GM20431 (cell line): Measurements from ENCODE around the gene OTOA.

Source experiments
- in situ Hi-C: fragments of 300-500 bp; cut with MseI, MboI; formaldehyde crosslinking; loops from one replicate; pipeline ENCODE4 v1.15.0; 2020; ENCODE audit warnings: low sequenced_read_pairs; ENCODE audit not compliant: unreplicated experiment

The OTOA gene

DNA sequence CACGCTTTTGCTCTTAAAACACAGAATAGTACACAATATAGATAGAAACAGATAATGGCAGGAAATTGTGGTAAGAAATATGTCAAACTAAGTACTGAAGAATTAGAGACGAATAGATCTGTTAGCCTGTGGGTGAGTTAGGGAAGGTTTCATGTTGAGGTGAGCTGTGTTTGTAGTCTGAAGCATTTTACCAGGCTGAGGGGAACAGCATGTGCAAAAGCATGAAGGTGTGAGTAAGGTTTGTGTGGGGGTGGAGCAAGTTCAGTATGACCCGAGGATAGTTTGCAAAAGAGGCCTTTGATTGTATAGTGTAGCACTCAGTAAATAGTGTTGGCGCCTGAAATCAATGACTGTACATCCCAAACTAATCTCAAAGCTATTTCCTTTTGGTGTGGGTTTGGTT is 25.2 kb upstream of the OTOA start:
- in situ Hi-C loops = no loop called here

DNA sequence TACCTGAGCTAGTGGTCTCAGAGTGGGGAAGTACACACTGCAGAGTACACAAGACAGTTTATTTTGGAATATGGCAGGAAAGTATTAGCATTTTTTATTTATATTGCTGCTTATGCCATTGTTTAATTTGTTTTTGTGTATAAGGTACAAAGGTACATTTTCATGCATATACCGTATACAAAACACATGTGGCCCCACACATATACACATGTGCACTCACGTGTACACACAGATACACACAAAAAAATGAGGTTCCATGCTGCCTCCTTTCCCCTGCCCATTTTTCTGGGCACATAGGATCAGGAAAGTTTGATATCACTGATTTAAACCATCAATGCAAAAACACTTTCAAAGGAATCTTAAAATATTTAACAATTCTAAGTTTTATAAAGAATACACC is 24.3 kb upstream of the OTOA start:
- in situ Hi-C loops = no loop called here

DNA sequence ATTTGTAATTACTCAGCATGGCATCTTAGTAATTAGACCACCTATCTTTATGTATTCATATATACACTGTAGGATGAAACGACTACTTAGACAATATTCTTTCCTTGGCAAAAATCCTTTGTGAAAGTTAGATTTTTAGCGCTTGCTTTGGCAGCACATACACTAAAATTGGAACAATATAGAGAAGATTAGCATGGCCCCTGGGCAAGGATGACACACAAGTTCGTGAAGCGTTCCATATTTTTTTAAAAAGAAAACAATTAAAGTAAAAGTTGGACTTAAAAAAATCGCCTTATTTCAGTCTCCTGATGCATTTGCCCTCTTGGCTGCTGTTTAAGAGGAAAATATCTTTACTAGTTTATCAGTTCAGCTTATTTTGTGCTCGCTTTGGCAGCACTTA is 21.9 kb upstream of the OTOA start:
- in situ Hi-C loops = no loop called here

DNA sequence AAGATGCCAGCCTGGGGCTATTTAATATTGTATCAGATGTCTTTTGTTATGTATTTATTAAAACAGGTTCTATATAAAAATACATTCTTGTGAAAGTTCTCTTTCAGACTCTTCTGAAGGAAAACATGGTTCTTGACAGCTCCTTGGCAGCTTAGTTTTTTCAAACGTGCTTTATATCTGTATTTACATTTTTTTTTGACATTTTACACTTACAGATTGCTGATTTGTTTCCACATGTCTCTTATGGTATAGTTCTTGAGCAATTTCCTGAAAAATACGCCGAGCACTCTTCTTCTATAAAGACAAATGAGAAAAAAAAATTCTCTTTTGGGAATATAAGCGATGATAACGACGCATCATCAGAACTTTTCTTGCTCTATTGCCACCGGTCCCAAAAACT is 20.9 kb upstream of the OTOA start:
- in situ Hi-C loops = no loop called here

DNA sequence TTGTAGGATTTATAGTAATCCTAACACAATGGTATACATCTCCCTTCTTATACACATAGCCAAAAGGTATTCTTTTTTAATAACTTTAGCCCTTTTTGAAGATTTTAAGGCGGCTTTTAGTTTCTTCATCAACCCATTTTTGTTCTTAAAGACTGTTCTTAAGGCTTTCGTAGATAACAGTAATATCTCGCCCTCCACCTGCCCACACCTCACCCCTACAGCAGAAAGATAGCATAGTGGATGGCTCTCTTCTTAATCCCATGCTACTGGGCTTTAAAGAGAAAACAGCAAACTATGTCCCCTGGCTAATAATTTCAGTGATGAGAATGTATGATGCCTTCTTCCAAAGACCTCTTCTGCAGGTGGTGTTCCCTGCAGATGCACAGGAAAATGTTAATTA is 20.0 kb upstream of the OTOA start:
- in situ Hi-C loops = no loop called here

DNA sequence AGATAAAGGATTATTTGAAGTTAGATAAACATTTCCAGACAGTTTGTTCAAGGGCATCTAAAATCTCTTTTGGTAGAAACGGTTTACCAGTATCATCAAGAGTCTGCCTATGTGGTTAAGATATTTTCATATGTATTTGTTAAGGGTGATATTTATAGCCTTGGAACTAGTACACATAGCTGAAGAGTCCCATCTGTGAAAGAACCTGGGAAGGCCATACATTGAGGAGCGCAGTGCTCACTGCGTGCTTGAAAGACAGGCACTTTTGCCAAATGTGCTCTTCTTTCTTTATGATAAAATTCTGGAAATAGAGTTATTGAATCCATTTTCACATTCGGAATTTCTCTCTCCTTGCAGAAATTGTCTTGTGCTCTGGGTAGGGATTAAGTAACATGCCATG is 19.1 kb upstream of the OTOA start:
- in situ Hi-C loops = no loop called here

DNA sequence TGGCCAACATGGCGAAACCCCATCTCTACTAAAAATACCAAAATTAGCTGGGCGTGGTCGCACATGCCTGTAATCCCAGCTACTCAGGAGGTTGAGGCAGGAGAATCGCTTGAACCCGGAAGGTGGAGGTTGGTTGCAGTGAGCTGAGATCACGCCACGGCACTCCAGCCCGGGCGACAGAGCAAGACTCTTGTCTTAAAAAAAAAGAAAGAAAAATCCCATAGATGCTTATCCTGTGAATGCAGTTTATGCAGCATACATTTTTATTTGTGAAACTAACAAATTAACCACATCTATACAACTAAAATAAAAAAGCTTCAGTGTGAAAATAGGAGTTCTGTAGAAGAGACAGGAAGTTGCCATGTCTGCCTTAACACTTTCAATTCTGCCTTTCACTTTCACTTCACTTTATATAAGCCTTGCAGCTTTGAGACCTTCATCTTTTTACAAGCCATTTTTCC is 18.5 kb upstream of the OTOA start:
- in situ Hi-C loops = no loop called here

DNA sequence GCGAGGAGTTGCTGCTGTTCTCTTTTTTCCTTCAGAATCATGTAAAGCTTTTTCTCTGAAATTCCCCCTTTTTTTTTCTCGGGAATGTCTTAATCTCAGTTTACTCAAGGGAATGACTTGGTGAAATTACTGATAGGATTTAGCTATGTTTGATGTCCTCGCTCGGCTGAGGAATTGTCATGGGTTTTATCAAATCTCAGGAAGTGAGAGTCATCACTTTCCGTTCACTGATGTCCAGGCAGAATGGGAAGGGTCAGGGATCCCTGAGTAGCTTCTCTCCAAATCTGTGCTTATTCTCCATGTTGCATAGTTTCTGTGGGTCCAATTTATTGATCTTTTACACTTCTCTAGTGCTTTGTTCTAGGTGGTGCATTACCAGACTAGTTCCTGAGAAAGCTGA is 17.7 kb upstream of the OTOA start:
- in situ Hi-C loops = no loop called here

DNA sequence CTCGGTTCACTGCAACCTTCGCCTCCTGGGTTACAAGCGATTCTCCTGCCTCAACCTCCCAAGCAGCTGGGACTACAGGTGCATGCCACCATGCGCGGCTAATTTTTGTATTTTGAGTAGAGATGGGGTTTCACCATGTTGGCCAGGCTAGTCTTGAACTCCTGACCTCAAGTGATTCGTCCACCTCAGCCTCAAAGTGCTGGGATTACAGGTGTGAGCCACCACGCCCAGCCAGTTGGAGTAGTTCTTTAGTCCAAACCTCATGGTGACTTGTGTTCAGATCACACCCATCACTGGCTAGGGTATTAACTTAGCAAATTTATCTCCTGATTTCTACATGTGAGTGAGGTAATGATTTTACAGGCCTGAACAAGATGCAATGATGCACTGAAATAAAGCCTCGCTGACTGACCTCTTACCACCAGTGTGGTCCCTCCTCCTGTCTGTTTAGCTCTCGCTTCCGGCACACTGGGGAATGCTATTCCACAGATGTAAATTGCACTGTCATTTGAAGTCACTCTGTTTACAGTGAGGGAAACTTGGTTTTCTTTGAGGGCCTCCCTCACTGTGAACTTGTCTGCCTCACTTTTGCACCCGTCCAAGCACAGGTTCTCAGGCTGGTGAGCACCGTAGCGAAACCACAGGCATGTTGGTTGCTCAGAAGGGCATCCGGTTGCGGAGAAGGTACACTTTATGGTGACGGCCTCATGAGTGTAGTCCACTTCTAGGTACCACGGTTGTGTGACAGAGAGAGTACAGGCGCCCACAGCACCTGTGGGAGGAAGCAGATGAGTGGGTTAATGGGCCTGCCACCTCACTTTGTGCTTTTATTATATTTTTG is 16.8 kb upstream of the OTOA start:
- in situ Hi-C loops = no loop called here

DNA sequence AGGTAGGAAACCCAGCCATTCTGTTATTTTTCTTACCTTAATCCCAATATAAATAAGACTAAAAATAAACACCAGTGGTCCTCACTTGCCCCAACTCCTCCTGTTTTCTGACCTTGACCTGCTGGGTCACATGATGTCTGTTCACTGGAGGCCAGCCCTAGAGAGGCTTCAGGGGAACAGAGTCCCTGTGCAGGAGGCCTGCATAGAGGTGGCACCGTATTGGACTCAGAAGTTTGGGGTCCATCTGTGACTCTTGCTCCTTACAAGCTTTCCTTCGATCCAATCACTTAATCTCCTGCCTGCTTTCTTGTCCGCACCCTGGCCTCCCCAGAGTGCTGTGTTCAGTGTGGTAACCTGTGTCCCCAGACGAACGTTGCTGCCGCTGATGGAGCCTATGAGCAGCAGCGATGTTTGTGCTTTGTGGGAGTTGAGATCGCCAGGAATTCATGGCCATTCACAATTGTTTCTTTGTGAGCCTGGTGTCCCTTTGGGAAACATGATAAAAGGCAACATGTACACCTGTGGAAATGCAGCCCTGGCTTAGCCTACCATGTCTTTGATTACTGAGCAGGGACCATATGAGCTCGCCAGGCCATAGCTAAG is 16.1 kb upstream of the OTOA start:
- in situ Hi-C loops = no loop called here

DNA sequence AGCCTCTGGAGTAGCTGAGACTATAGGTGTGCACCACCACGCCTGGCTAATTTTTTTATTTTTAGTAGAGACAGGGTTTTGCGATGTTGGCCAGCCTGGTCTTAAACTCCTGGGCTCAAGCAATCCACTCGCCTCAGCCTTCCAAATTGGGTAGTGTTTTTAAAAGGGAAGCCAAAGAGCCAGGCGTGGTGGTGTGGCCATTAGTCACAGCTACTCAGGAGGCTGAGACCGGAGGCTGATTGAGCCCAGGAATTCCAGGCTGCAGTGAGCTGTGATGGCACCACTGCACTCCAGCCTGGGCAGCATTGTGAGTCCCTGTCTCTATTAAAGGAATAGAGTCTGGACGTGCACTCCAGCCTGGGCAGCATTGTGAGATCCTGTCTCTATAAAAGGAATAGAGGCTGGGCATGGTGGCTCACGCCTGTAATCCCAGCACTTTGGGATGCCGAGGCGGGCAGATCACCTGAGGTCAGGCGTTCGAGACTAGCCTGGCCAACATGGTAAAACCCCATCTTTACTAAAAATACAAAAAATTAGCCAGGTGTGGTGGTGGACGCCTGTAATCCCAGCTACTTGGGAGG is 13.9 kb upstream of the OTOA start:
- in situ Hi-C loops = loop anchor here (10.0 kb wide), 1 partner anchor 65 kb away; no protein-coding TSS in a partner anchor

DNA sequence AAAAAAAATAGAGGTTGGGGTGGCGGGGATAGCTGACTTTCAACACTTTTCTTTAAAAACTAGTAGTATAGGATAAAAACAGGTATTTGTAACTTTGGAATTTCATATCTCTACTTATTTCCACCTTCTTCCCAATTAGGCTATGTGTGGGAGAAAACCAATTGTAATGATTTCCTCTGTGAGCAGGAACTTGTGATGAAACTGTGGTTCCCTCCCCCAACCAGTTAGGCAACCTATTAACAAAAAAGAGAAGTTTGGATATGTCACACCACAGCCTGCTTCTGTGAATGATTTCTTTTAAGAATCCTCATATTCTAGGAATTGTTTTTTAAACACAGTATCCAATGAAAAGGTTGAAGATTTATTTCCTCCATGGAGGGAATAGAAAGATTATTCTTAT is 13.2 kb upstream of the OTOA start:
- in situ Hi-C loops = loop anchor here (10.0 kb wide), 1 partner anchor 64 kb away; no protein-coding TSS in a partner anchor

DNA sequence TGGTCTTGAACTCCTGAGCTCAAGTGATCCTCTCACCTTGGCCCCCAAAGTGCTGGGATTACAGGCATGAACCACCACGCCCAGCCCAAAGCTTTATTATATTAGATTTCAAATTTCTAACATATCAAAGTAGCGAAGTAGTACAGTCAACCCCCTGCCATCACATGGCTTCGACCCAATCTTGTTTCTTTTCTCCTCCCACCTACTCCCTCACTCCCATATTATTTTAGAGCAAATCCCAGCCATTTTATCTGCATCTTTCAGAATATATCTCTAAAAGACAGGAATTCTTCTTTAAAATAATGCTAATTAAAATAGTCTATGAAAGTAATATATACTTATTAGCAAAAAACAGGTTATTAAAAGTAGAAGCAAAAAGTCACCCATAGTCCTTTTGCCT is 12.3 kb upstream of the OTOA start:
- in situ Hi-C loops = loop anchor here (10.0 kb wide), 1 partner anchor 63 kb away; no protein-coding TSS in a partner anchor

DNA sequence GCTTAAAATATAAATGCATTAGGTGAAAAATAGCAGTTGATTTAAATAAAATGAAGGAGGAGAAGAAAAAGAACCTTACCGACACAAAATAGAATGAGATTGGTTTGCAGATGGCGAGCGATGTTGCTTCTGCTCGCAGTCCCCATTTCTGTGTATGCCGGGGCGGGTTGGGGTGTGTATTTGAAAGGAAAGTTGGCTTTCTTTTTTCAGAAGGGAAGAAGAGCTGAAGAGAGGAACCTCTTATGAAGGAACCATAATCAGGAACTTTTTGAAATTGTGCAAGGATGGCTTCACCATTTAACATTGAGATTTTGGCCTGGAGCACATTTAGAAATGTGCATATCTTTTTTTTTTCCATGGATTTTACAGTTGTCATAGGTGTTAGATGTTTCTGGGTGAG is 11.3 kb upstream of the OTOA start, which contains the start of gene IGSF6:
TSS of gene IGSF6 (minus strand) at position 156 of the 400 bp plus-strand sequence. CDS start at position 146, 10 bp downstream.
- in situ Hi-C loops = loop anchor here (10.0 kb wide), 1 partner anchor 62 kb away; no protein-coding TSS in a partner anchor

DNA sequence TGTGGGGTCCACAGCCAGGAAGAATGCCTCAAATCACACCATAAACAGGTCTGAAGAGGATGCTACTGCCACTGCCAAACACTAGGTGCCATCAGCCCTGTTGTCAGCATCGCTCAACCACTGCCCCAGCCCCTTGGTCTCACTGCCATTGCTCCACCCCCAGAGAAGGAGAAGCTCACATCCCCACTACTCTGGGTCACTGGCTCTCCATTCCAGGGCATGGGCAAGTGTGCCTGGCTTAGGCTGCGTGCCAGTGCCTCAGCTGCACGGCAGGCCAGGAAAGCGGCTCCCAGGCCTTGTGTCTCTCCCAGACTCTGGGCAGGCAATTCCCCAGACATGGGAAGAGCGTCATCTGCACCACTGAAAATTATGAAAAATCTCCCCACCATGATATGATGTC is 10.2 kb upstream of the OTOA start:
- in situ Hi-C loops = loop anchor here (10.0 kb wide), 1 partner anchor 61 kb away; no protein-coding TSS in a partner anchor

DNA sequence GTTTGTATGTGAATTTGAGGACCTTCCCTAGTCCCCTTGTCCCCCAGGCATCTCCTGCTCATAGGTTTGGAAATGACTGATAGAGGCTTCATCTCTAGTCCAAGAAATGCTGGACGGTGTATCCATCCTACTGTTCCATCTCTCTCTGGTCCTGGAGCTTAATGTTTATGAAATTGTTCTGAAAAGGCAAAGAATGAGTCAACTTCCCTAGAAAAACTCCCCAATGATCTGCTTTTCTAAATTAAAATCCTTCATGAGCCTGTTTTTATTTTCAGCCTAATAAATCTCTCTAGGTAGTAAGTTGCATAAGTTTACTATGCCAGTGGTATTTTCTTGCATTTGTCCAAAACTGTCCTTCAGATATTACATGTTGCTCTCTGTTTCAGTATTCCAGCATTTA is 9.3 kb upstream of the OTOA start:
- in situ Hi-C loops = loop anchor here (10.0 kb wide), 1 partner anchor 60 kb away; no protein-coding TSS in a partner anchor

DNA sequence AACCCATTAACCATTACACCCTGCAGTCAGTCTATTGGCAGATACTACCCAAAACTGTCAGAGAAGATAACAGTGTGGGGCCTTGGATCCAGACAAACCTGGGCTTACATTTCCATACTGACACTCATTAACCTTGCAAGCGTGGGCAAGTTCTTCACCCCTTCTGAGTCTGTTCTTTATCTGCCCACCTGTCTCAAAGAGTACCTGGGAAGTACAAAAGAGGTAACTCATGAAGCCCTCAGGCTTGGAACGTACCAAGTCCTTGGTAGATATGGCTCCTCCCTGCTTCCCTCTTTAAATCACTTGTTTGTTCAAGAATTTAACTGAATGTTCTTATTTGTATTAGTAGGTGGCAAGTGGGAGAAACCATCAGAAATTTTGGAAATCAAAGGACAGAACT is 8.9 kb upstream of the OTOA start:
- in situ Hi-C loops = loop anchor here (10.0 kb wide), 1 partner anchor 60 kb away; no protein-coding TSS in a partner anchor

DNA sequence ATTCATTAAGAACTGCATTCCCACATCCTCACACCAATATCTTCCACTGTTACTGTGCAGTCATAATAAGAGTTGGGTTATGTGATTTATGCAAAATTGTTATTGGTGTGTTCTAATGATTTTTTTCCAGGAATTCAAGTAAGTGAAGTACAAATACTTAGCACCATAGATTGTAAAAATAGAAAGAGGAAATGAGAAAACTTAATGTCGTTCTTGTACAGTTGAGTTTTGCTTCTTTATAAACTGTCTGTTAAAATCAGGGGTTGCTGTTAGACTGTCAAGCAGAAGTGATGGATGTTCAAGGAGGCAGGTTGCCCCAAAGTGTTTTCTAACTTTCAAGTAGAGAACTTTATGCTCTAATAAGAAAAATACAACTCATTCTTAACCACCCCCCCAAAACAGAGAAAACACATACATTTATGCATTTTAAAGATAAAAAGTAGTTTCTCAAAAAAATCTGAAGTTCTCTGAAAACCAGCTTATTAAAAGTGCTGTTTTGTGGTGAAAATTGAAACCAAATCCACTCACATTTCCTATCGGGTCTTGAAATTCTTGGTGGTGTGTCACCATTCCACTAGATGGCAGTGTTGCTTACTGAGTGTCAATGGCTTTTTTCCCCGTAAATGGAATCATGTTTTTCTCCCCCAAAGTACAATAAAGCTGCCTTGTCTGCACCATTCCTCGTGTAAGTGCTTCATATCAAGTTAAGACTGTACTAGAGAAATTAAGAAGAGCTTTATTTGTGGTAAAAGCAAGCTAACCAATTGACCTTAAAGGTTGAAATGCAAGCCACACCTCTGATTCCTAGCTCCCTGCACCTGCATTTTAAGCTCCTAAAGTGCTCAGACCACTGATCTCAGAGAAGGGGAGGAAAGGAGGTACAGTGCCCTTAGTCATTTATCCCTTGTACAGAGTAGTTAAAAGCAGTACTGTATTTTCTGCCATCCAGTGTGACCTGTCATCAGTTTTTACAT is 6.7 kb upstream of the OTOA start:
- in situ Hi-C loops = loop anchor here (10.0 kb wide), 1 partner anchor 58 kb away; no protein-coding TSS in a partner anchor

DNA sequence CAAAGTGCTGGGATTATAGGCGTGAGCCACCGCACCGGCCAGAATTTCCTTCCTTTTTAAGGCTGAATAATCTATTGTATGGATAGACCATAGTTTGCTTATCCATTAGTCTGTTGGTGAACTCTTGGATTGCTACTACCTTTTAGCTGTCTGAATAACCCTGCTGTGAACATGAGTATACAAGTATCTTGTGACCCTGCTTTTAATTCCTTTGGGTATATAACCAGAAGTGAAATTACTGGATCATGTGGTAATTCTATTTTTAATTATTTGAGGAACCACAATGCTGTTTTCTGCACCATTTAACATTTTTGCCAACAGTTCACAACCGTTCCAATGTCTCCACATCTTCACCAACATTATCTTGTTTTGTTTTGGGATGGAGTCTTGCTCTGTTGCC is 4.6 kb upstream of the OTOA start:
- in situ Hi-C loops = loop anchor here (10.0 kb wide), 1 partner anchor 56 kb away; no protein-coding TSS in a partner anchor
